Loucy (cell line): ENCODE results near the gene POLR2I.
"Not testable (repeated sequence)": the region's sequence is repeated elsewhere in the genome, so short reads cannot be mapped to it uniquely, and the experiment has no call there.

Source experiments
- H2AFZ ChIP-seq: fragments of 200-600 bp; sonication (generic); 2 replicates; pipeline ENCODE4 v1.6.0; 2016; ENCODE audit warnings: antibody characterized with exemption, mild to moderate bottlenecking, low read length, moderate library complexity
- H3F3A ChIP-seq: fragments of 200-600 bp; 2 replicates; pipeline ENCODE4 v1.6.0; 2016; ENCODE audit warnings: antibody characterized with exemption, low read depth, mild to moderate bottlenecking
- H3K27me3 ChIP-seq: fragments of 200-600 bp; sonication (generic); 2 replicates; pipeline ENCODE4 v1.6.1; 2014; ENCODE audit warnings: low read length, mild to moderate bottlenecking; ENCODE audit not compliant: insufficient read depth, poor library complexity, severe bottlenecking
- H3K36me3 ChIP-seq: fragments of 200-600 bp; sonication (generic); 2 replicates; pipeline ENCODE4 v1.6.1; 2016; ENCODE audit warnings: low read length; ENCODE audit not compliant: insufficient read depth
- H3K4me1 ChIP-seq: fragments of 200-600 bp; sonication (generic); 2 replicates; pipeline ENCODE4 v1.5.1; 2014; ENCODE audit warnings: low read length, mild to moderate bottlenecking; ENCODE audit not compliant: insufficient read depth, poor library complexity, severe bottlenecking
- H3K4me2 ChIP-seq: fragments of 200-600 bp; sonication (generic); 2 replicates; pipeline ENCODE4 v1.6.0; 2014; ENCODE audit warnings: antibody characterized with exemption, low read length, low read depth, mild to moderate bottlenecking; ENCODE audit not compliant: poor library complexity, severe bottlenecking
- H3K4me3 ChIP-seq: fragments of 200-600 bp; sonication (generic); 2 replicates; pipeline ENCODE4 v1.5.1; 2014; ENCODE audit warnings: low read length, mild to moderate bottlenecking, mixed read lengths; ENCODE audit not compliant: poor library complexity, severe bottlenecking
- H3K79me2 ChIP-seq: fragments of 200-600 bp; sonication (generic); 2 replicates; pipeline ENCODE4 v1.6.1; 2014; ENCODE audit warnings: low read length; ENCODE audit not compliant: insufficient read depth
- H3K9ac ChIP-seq: fragments of 200-600 bp; sonication (generic); 2 replicates; pipeline ENCODE4 v1.6.0; 2014; ENCODE audit warnings: mild to moderate bottlenecking, low read depth, low read length, moderate library complexity; ENCODE audit not compliant: poor library complexity, severe bottlenecking
- H3K9me2 ChIP-seq: fragments of 200-600 bp; sonication (generic); replicated peaks from 2 replicates; pipeline ENCODE4 v1.6.1; 2016; ENCODE audit warnings: low read depth, low read length, mixed read lengths
- H3K9me3 ChIP-seq: fragments of 200-600 bp; sonication (generic); 2 replicates; pipeline ENCODE4 v1.6.1; 2014; ENCODE audit warnings: mild to moderate bottlenecking, antibody characterized with exemption, low read length, low read depth; ENCODE audit not compliant: insufficient read depth
- H4K20me1 ChIP-seq: fragments of 200-600 bp; sonication (generic); 2 replicates; pipeline ENCODE4 v1.6.0; 2014; ENCODE audit warnings: antibody characterized with exemption, low read length, mild to moderate bottlenecking; ENCODE audit not compliant: insufficient read depth, poor library complexity, severe bottlenecking
- CTCF ChIP-seq: fragments of 200-600 bp; sonication (generic); conservative IDR thresholded peaks from 2 replicates; pipeline ENCODE4 v1.5.1; 2014; ENCODE audit warnings: mild to moderate bottlenecking, antibody characterized with exemption, low read length
- EZH2phosphoT487 ChIP-seq: fragments of 200-600 bp; IDR thresholded peaks from 2 replicates; pipeline ENCODE4 v1.6.1; 2018; ENCODE audit warnings: antibody characterized with exemption, mild to moderate bottlenecking, moderate library complexity, borderline replicate concordance

Gene POLR2I

GRCh38 chr19:36139120-36139472, 24.4 kb upstream of the POLR2I start:
- Histone ChIP-seq H3F3A (no peaks in the 10 kb centered on the region), H3K4me1 (peaks cover 9% of the 10 kb centered on the region), H3K4me3 (peak overlapping the region; percentile 80), H3K9me3 (no peaks in the 10 kb centered on the region), H3K79me2 (peaks cover 20% of the 10 kb centered on the region; the same call in 1 of the 2 replicates), H3K9ac (peak overlapping the region; percentile 84), H3K4me2 (peak overlapping the region; percentile 59), H4K20me1 (peaks cover 22% of the 10 kb centered on the region), H2AFZ (peak overlapping the region; percentile 96), H3K27me3 (no peaks in the 10 kb centered on the region), H3K9me2 (no peaks in the 10 kb centered on the region), H3K36me3 (peaks cover 11% of the 10 kb centered on the region)
- TF ChIP-seq CTCF (no peak), EZH2phosphoT487 (no peak)

GRCh38 chr19:36136964-36137686, 22.4 kb upstream of the POLR2I start:
- Histone ChIP-seq H3K9ac (no peak overlapping the region), H3K79me2 (peaks cover 19% of the 10 kb centered on the region; the same call in 1 of the 2 replicates), H2AFZ (no peak overlapping the region), H3K27me3 (no peaks in the 10 kb centered on the region), H3F3A (no peaks in the 10 kb centered on the region), H4K20me1 (peaks cover 10% of the 10 kb centered on the region), H3K9me2 (no peaks in the 10 kb centered on the region), H3K9me3 (no peaks in the 10 kb centered on the region), H3K4me1 (peaks cover 9% of the 10 kb centered on the region), H3K4me2 (no peak overlapping the region), H3K4me3 (no peak overlapping the region), H3K36me3 (no peaks in the 10 kb centered on the region)
- no peak for TF ChIP-seq EZH2phosphoT487

GRCh38 chr19:36134867-36135266, 20.2 kb upstream of the POLR2I start:
- H2AFZ ChIP-seq, H3K79me2 ChIP-seq, H3K9ac ChIP-seq, H4K20me1 ChIP-seq, H3K36me3 ChIP-seq, H3K9me3 ChIP-seq, H3K9me2 ChIP-seq, H3K4me3 ChIP-seq, H3F3A ChIP-seq, H3K4me1 ChIP-seq, H3K4me2 ChIP-seq, H3K27me3 ChIP-seq: not testable (repeated sequence)

GRCh38 chr19:36131221-36131620, 16.5 kb upstream of the POLR2I start:
- H3K9me3 ChIP-seq, H2AFZ ChIP-seq, H3K9me2 ChIP-seq, H3K9ac ChIP-seq, H3K79me2 ChIP-seq, H3K4me3 ChIP-seq, H4K20me1 ChIP-seq, H3F3A ChIP-seq, H3K27me3 ChIP-seq, H3K36me3 ChIP-seq, H3K4me1 ChIP-seq, H3K4me2 ChIP-seq: not testable (repeated sequence)
